Left ventricle myocardium superior (tissue), 1 donor: ENCODE data around the gene CPHXL. TPM values are rescaled to one million over a fixed set of nuclear protein-coding genes. Genes with fewer than 3 reads are reported as not detected.

Experiments
- ATAC-seq: fragments of 200-7000 bp; cut with Tn5 transposase; one replicate; pipeline ENCODE4 v1.9.1; 2020; ENCODE audit warnings: mild to moderate bottlenecking, moderate library complexity
- DNase-seq: peaks from one replicate; pipeline ENCODE4 v3.0.0-alpha.2; 2020
- intact Hi-C: fragments of 100-400 bp; cut with micrococcal nuclease; formaldehyde crosslinking; loops from one replicate; pipeline ENCODE4 v1.11.0; 2022
- long read RNA-seq: library from polyadenylated mRNA; unstranded; transcript quantifications from one replicate; pipeline ENCODE4 v2.0.0, GENCODE V29; 2021
- total RNA-seq: library from RNA; stranded (reverse); fragmentation: NEBNext Ultra II Directional; extraction: Animal tissue kit (Norgen Biotek cat#: 25700); gene quantifications from one replicate; pipeline ENCODE4 v1.2.1, GENCODE V29; 2021
- donor health status: DM: no; HTN: yes; CAD: no; lungs with severe emphysema.

The CPHXL gene
- total RNA-seq = not detected
- long read RNA-seq = 0 reads

DNA sequence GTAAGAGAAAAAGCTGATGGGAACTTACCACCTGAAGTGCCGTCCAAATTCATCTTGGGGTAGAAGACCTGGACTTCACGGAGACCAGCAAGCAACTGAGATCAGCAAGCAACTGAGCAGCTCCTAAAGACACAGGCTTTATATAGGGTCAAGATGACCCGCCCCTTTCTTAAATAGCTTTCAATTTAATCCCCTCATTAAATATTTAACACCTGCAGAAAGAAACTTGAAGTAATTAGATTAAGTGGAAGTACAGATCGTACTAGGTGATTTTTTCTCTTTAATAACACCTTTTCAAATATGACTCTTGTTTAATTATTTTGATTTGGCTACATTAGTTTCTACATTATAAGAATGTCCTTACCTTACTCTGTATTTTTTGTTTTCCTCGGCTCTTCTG lies at the start of gene CPHXL:
TSS of gene CPHXL (minus strand) at position 101 of the 400 bp plus-strand sequence. CDS start at position 53, 48 bp downstream.
- intact Hi-C loops = no loop called here

DNA sequence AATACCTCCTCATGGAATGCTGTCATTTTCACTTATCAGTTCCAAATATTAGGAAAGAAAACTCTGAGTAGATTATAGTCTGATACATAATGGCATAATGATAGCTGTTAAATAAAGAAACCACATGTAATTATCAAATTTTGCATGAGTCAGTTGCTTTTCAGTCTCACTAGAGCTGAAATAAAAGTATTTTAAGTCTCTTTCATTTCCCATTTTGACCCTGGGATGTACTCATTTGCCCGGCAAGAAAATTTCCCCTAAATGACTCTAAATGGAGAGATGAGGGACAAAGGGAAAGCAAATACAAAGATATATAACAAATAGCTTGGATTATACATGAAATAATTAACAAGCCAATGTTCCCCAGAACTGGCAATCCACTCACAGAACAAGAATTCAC lies 47.9 kb upstream of the CPHXL start:
- ATAC-seq = no peak
- intact Hi-C loops = no loop called here
- no peak for DNase-seq

More for the DNA sequence above, at the start of gene CPHXL:
- ATAC-seq (no peak), DNase-seq (no peak)

GRCh38 chr16:75770051-75770450 lies 43.8 kb upstream of the CPHXL start:
- ATAC-seq = no peak
- no peak for DNase-seq
- intact Hi-C loops = no loop called here

- intact Hi-C loops = loop anchor here (5.0 kb wide), 1 partner anchor 292 kb away; no protein-coding TSS in a partner anchor
- DNase-seq (no peak), ATAC-seq (peak; percentile 87)
Observed at GRCh38 chr16:75764154-75764768, 38.0 kb upstream of the CPHXL start.

DNA sequence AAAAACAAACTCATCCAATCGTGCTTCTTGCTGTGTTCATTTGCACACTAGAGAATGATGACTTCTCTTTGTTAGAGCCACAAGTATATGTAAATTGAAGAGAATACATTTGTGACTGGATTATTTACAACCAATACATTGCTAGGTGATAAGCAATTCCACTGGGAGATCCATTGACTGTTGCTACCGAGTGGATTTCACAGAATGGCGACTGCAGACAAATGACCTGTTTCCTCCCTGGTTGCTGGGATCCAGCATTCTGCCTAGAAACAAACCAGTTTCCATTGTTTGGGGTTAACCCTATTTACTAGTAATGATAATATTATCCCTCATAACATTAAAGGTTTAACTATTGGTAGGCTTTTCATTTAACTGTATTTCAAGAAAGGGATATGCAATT lies 36.9 kb upstream of the CPHXL start:
- ATAC-seq = no peak
- no peak for DNase-seq
- intact Hi-C loops = loop anchor here (5.0 kb wide), 1 partner anchor 291 kb away; no protein-coding TSS in a partner anchor

DNA sequence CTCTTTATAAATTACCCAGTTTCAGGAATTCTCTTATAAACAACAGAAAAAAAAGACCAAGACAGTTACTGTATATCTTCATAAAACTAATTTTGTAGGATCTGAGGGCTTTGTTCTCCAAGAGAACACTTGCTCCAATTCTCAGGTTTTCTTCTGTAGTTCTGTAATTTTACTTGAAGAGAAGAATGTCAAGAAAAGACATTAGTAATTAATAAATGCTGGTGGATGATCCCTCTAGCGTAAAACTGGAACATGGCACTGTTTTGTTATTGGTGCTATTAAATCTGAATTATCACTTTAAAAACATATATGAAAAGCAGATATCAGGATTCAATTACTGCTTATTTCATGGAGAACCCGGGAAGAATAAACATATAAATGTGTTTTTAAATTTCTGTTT lies 36.5 kb upstream of the CPHXL start:
- intact Hi-C loops = loop anchor here (5.0 kb wide), 1 partner anchor 290 kb away; no protein-coding TSS in a partner anchor
- no peak for ATAC-seq
- no peak for DNase-seq

- DNase-seq (no peak), ATAC-seq (no peak)
- intact Hi-C loops = loop anchor here (5.0 kb wide), 1 partner anchor 289 kb away; no protein-coding TSS in a partner anchor
Observed at GRCh38 chr16:75761108-75761507, 34.8 kb upstream of the CPHXL start.

GRCh38 chr16:75760018-75760519 lies 33.8 kb upstream of the CPHXL start:
- ATAC-seq (no peak), DNase-seq (no peak)
- intact Hi-C loops = loop anchor here (5.0 kb wide), 1 partner anchor 288 kb away; no protein-coding TSS in a partner anchor

DNA sequence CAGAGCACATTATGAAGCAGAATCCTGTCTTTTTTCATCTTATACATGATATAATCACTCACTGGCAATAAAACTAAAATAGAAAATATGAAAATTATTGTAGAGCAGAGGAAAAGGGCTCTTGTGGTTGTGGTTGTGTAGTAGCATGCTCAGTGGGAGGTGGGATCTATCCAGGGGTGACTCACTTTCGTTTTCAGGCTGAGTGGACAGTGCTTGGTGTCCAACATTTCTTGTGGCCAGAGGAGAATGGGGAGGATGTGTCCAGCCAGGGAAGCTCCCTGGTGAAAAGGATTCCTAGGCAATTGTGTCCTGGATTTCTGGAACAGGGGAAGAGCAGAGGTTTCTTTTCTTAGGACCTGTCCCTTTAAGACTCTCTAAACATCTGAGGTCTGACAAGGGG lies 31.9 kb upstream of the CPHXL start:
- intact Hi-C loops = no loop called here
- ATAC-seq (no peak), DNase-seq (no peak)

GRCh38 chr16:75754141-75754540 lies 27.9 kb upstream of the CPHXL start:
- DNase-seq = no peak
- intact Hi-C loops = no loop called here

GRCh38 chr16:75750528-75750927 lies 24.2 kb upstream of the CPHXL start:
- no peak for DNase-seq
- intact Hi-C loops = no loop called here
- no peak for ATAC-seq

More at GRCh38 chr16:75754141-75754540, 27.9 kb upstream of the CPHXL start:
- ATAC-seq = no peak

DNA sequence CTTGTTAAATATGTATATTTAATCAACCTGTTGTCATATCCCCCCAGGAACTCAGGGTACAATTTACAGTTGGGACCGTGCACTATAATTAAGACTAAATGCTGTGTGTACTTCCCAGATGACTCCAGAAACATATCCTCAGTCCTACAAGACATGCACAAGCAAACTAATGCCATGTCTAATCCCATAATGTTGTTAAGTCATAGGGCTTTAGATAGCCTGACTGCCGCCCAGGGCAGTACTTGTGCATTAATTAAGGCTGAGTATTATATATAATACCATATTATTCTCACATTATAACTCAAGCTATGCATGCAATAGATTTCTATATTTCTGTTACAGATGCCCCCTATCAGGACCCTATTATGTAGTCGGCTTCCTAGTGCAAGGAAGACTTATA lies 20.1 kb upstream of the CPHXL start:
- intact Hi-C loops = no loop called here
- no peak for DNase-seq
- ATAC-seq = no peak

DNA sequence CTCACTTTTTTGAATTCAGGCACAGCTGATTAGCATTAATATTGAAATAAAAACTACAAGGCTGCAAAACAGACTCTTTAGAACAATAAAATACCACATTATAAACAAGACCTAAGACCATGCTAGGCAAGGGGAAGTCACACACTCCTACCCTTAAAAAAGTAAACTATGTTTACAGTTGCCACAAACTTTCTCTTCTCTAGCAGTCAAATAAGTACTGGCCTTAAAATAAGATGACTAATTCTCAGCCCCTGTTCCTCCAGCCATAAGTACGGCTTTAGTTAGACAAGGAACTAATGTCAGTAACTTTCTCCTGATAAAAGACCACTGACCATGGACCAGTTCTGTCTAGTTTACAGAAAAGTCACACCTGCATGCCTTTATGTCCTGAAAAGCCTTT lies 19.5 kb upstream of the CPHXL start:
- intact Hi-C loops = no loop called here
- no peak for DNase-seq
- no peak for ATAC-seq

DNA sequence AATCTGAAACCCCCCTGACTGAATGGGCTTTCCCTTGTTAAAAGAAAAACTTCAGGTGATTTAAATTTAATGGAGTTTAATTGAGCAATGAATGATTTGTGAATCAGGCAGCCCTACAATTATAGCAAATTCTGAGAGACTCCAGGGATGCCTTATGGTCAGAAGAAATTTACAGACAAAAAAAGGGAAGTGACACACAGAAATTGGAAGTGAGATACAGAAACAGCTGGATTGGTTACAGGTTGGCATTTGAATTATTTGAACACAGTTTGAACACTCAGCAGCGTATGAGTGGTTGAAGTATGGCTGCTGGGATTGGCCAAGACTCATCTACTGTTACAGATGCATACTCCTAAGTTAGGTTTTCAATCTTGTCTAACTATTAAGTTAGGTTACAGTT lies 19.0 kb upstream of the CPHXL start:
- no peak for ATAC-seq
- intact Hi-C loops = no loop called here
- DNase-seq = no peak

GRCh38 chr16:75742424-75743047 lies 16.2 kb upstream of the CPHXL start:
- intact Hi-C loops = no loop called here
- no peak for DNase-seq

DNA sequence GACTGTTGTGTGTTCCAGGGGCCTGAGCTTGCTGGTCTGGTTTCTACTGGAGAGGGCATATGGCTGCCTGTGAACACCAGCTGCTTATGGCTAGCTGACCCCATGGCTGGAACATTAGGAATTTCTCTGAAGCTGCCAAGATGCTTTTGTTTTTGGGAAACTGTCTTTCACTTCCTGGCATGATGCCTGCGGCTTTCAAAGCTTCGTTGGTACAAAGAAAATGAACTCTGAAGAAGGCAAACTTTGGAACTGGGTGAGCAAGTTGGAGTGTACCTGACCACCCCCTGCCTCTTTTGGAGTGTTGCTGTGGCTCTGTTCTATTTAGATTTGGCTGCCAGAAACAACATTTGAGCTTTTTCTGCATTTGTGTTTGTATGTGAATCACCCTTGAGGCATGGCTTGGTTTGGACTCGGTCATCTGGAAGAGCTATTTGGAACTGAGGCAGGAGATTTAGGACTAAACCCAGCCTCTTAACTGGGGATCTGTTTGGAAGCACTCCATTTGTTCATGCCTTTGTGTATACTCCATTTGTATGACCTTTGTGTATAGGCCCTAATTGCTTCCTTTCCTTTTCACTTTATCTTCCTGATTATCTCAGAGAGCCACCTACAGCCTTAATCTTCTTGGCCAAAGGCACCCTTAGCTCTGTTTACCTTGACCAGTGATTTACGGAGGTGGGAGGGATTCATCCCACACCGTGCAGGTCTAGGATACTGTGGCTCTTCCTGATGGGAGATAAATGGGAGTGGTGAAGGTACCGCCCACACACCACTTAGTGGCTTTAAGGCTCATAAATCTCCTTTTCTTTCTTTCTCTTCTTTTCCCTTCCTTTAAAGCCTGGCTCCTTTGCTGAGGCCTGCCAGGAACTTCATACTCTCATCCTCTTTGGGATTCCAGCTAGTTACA lies 7.3 kb upstream of the CPHXL start:
- intact Hi-C loops = no loop called here

More at GRCh38 chr16:75742424-75743047, 16.2 kb upstream of the CPHXL start:
- ATAC-seq = no peak

GRCh38 chr16:75732871-75733270 lies 6.6 kb upstream of the CPHXL start:
- DNase-seq = no peak
- intact Hi-C loops = no loop called here

More for the DNA sequence above, 7.3 kb upstream of the CPHXL start:
- DNase-seq (no peak), ATAC-seq (peak; percentile 52)

GRCh38 chr16:75727221-75727620 lies 931 bp upstream of the CPHXL start:
- ATAC-seq (no peak), DNase-seq (no peak)
- intact Hi-C loops = no loop called here

More at GRCh38 chr16:75732871-75733270, 6.6 kb upstream of the CPHXL start:
- no peak for ATAC-seq

- intact Hi-C loops = no loop called here
- ATAC-seq = no peak
- no peak for DNase-seq
Observed at GRCh38 chr16:75718452-75718851, 7.8 kb downstream of the CPHXL start.
